Mesenchymal stem cell (in vitro differentiated cells and primary cell): Measurements from ENCODE around the gene VPS39.
A peak's percentile ranks its signal among the peaks of the same experiment; 100 is the strongest.

Source experiments
- small RNA-seq: library from polyadenylated mRNA; stranded (forward); fragments of <200 nt; extraction: miRNeasy Mini kit (QIAGEN cat#:217004); gene quantifications from one replicate; pipeline ENCODE3, GENCODE V24; 2013; ENCODE audit warnings: low read depth

The VPS39 gene

Small RNA genes within 50 kb of the gene (small RNA-seq; reads per million reads assigned to genes)
- 8.6 reads per million, percentile 75 among the genes with 10 or more reads in this experiment for gene MIR627
